GM12801 (cell line): ENCODE results near the gene CTCF.
A peak's percentile ranks its signal among the peaks of the same experiment; 100 is the strongest.

Experiments
- TF ChIP-seq, protein P1 (sequence below): IDR thresholded peaks from one replicate; pipeline ENCODE4 v1.5.1; 2011; ENCODE audit warnings: control low read depth; ENCODE audit not compliant: insufficient read length; ENCODE audit errors: extremely low read depth

Gene CTCF

DNA sequence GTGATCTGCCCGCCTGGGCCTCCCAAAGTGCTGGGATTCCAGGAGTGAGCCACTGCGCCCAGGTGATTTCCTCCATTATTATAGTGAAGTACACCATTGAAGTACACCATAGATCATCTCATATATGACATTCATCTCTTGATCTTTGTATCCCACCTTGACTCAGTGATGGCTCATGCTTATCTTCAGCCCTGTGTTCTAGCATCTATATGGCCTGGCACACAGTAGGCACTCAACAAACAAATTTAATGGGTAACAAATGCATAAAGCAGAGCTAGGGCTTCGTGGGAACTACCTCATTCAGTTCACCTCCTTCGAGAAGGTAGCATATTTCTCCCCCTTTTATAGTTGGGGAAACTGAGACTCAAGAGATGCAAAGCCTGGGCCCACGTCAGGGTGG lies 103.3 kb downstream of the CTCF start:
- TF ChIP-seq, protein P1, sequence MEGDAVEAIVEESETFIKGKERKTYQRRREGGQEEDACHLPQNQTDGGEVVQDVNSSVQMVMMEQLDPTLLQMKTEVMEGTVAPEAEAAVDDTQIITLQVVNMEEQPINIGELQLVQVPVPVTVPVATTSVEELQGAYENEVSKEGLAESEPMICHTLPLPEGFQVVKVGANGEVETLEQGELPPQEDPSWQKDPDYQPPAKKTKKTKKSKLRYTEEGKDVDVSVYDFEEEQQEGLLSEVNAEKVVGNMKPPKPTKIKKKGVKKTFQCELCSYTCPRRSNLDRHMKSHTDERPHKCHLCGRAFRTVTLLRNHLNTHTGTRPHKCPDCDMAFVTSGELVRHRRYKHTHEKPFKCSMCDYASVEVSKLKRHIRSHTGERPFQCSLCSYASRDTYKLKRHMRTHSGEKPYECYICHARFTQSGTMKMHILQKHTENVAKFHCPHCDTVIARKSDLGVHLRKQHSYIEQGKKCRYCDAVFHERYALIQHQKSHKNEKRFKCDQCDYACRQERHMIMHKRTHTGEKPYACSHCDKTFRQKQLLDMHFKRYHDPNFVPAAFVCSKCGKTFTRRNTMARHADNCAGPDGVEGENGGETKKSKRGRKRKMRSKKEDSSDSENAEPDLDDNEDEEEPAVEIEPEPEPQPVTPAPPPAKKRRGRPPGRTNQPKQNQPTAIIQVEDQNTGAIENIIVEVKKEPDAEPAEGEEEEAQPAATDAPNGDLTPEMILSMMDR: no peak

DNA sequence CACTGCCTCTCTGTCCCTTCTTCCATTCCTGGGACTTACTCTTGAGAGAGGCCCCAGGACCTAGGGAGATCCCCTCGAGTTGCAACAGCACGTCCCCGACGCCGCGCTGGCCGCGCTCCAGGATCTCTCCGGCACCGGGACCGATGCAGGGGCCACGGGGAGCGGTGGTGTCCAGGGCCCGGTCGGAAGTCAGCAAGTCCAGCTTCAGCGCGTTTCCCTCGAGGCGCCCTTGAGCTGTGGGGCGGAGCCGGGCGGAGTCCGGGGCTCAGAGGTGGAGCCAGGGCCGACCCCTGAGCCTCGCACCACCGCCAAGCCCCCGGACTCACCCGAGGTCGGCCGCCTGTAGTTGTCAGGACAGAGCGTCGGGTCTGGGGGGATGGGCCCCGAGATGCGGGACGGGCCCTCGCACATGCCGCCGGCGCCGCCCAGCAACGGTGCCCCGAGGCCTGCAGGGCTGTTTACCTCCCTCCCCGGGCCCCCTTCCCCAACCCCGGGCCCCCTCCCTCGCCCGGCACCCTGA lies 103.8 kb downstream of the CTCF start:
- TF ChIP-seq, protein P1: no peak

DNA sequence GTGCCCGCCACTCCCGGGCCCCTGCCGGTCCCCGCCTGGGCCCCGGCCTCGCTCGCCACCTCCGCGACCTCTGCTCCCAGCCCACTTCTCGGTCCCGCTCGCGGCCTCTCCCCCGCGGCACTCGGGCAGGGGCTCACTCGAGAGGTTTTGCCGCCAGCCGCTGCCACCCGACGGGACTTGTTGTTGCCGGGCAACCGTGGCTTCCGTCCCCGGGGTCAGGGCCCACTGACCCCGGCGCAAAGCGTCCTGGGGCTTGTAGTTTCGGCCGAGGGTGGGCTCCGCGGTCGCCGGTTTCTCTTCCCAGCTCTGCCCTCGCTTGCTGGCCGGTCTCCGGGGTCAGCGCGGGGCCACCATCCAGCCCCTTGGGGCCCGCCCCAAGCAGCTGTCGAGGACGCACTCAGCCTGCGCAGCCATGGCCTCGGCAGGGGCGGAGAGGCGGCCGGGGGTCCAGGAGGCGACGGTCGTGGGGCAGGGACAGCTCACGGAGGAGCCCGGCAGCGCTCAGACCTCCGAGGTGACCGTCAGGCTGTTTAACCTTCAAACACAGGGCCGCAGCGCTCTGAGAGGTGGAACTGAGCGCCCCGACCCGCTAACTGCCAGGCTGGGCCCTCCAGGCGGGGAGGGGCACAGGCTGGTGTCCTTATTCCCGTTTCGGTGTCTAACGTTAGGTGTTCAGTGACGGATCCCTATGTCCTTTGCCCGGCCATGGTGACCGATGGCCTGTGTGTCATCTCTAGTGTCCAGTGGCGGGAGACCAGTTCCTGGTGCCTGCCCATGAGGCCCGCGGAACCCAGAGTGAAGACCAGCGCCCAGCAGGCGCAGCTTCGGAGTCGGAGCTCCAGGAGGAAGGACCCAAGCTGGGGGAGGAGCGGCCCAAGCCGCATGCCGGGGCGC lies 104.5 kb downstream of the CTCF start, which contains the start of the genes C16orf86 and ENKD1:
TSS of gene C16orf86 (plus strand) at position 256 of the 894 bp plus-strand sequence. CDS start at position 413, 157 bp downstream.
TSS of gene ENKD1 (minus strand) at position 192 of the 894 bp plus-strand sequence. CDS start 308 bp downstream, outside the sequence.
- TF ChIP-seq, protein P1: no peak

DNA sequence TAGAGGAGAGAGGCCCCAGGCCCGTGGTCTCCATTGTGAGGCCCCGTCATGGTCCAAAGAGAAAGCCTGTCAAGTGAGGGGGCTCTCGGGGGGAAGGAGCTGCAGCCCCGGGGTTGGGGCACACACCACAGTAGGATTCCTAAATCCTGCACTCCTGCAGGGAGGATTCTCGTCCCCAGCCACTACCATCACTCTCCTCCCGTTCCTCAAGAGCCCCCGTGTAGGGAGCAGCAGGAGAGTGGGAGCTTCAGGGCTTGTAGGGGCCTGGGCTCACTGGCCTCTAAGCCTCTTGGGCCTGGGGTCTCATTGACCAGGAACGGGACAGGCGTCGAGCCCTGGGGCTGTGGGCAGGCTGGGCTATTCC lies 105.1 kb downstream of the CTCF start:
- TF ChIP-seq, protein P1: no peak

DNA sequence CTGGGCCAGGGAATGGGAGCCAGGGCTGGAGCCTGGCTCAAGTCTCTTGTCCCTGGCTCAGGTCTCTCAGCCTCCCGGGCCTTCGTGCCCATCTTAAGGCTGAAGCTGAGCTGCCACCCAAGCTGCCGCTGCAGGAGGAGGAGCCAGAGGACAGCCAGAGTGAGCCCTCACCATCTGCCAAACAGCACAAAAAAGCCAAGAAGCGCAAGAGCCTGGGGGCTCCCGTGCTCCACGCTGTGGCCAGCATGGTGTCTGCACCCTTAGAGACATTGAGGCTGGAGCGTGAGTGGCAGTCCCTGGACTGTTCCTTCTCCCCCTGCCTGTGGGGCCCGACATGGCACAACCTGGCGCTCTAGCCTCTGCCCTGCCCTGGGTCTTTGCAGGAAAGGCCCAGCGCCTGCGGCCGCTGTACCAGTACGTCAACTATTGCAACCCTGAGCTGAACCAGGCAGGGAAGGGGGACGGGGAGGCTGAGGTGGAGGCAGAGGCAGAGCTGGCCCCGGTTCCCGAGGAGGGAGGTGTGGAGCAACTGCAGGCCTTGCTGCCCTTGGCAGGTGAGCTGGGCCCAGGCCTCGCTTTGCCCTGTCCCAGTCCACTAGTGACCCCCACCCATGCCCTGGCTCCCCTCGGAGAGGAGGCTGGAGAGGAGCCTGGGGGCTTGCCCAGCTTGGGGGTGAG lies 105.6 kb downstream of the CTCF start:
- TF ChIP-seq, protein P1: peak; percentile 73

DNA sequence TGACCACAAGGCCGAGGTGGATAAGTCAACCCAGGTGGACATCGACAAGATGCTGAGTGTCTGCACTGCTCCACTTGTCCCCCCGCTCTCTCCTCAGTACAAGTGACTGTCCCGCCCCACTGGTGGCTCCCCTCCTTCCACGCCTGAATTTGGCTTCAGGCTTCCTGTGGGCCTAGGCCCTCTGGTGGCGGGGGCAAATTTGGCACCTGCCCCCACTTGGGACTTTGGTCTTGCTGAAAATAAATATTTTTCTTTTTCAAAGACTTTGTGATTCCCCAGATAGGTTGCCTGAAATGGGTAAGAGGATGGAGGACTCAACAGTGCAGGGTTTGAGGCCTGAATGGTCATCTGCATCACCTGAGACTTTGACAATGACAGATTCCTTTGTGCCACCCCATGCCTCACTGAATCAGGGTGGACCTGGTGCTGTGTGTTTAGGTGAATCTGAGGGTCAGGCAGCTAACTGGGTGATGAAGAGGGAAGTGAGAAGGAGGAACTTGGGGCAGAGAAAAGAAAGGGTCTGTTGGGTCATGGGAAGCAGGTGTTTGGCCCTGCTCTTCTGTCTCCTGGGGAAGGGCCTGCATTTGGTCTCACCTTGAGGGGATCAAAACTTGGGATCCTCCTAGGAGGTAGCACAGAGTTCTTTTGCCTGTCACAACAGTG lies 106.3 kb downstream of the CTCF start:
- TF ChIP-seq, protein P1: no peak
